Activated CD4-positive, alpha-beta T cell treated with anti-CD3 and anti-CD28 coated beads for 36 hours (primary cell): ENCODE data around the gene FBXO10. TPM values are rescaled to one million over a fixed set of nuclear protein-coding genes. Genes with fewer than 3 reads are reported as not detected.
A peak's percentile ranks its signal among the peaks of the same experiment; 100 is the strongest.

ENCODE experiments used
- ATAC-seq: fragments of 200-7000 bp; cut with Tn5 transposase; one replicate; pipeline ENCODE4 v1.10.0; 2021; ENCODE audit warnings: mild to moderate bottlenecking, moderate library complexity
- CTCF ChIA-PET: fragments of 350-600 bp; sonication (Branson Sonifier 250); formaldehyde crosslinking; loops from one replicate; lab custom pipeline; 2021; ENCODE audit warnings: antibody characterized with exemption; lab: Charles Lee
- POLR2A ChIA-PET: fragments of 350-600 bp; sonication (Branson Sonifier 250); formaldehyde crosslinking; loops from one replicate; lab custom pipeline; 2021; ENCODE audit warnings: antibody characterized with exemption, inconsistent platforms; lab: Charles Lee
- DNase-seq: peaks from one replicate; pipeline ENCODE4 v3.0.0-alpha.2; 2020
- H3K27ac Mint-ChIP-seq: one replicate; pipeline ENCODE4 v1.8.0; 2021; ENCODE audit warnings: mixed read lengths
- H3K27me3 Mint-ChIP-seq: one replicate; pipeline ENCODE4 v1.8.0; 2021; ENCODE audit warnings: mixed read lengths
- H3K36me3 Mint-ChIP-seq: one replicate; pipeline ENCODE4 v1.8.0; 2021; ENCODE audit warnings: low read depth, mixed read lengths
- H3K4me1 Mint-ChIP-seq: one replicate; pipeline ENCODE4 v1.8.0; 2021; ENCODE audit warnings: mixed read lengths
- H3K4me3 Mint-ChIP-seq: one replicate; pipeline ENCODE4 v1.8.0; 2021; ENCODE audit warnings: mild to moderate bottlenecking, moderate library complexity, mixed read lengths
- H3K9me3 Mint-ChIP-seq: one replicate; pipeline ENCODE4 v1.8.0; 2021; ENCODE audit warnings: low read depth, mixed read lengths
- intact Hi-C, 2 experiments: fragments of 100-400 bp; cut with DNase I in 1 of 2; cut with micrococcal nuclease in 1 of 2; formaldehyde crosslinking; loops; one replicate each; pipeline versions ENCODE4 v1.14.2 to v1.15.1; 2022 to 2024; cut with DNase I, micrococcal nuclease
- total RNA-seq, 2 experiments: library from RNA; stranded (reverse); gene quantifications; one replicate each; pipeline ENCODE4 v1.2.3, GENCODE V29; 2021

Gene FBXO10
- total RNA-seq, 2 experiments from 2014 or later: 2.6 TPM

DNA sequence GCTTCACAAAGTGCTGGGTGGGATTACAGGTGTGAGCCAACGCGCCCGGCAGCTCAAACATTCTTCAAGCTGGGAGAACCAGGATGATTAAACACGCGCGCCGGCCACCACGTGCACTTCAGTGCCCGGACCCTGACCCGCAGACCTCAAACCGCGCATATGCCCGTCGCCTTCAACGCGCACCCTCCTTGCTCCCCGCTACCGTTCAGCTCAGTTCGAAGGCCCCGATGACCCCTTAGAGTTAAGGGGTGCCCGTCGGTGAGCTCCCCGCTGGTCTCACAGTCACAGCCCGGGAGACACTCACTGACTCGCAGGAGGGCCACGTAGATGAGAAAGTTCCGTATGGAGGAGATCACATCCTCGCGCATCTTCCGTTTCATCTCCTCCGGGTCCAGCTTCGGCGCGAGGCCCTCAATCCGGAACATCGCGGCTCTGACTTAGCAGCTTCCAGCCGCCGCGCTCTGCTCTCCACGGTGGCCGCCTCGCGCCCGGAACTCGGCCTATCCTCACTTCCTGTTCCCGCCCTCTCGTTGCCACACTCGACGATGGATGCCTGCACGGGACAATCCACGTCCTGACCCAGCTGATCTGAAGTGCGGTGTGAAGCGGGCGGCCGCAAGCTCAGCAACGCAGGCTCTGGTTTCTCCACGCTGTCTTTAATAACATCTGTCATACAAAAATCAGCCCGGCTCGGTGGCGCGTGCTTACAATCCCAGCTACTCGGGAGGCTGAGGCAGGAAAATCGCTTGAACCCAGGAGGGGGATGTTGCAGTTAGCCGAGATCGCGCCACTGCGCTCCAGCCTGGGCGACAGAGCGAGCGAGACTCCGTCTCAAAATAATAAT lies 16.1 kb upstream of the FBXO10 start, which contains the start of gene TOMM5:
Gene TOMM5 (minus strand): TSS at position 490 of the 844 bp plus-strand sequence. CDS start 65 bp downstream, at position 425.
- intact Hi-C loops: loop anchor here (1.0 to 10.0 kb wide), 19 partner anchors 58 to 1192 kb away; partner anchors contain the start of genes FRMPD1 (in 2 of the 2), GRHPR (in 2 of the 2), POLR1E (in 2 of the 2) and TRMT10B (in 2 of the 2)
- Mint-ChIP-seq H3K9me3 (no peaks in the 10 kb centered on the region), H3K4me1 (peaks cover 32% of the 10 kb centered on the region), H3K27me3 (peaks cover 9% of the 10 kb centered on the region), H3K4me3 (peak within 1 kb of the TSS; percentile 100), H3K27ac (peak within 1 kb of the TSS; percentile 98), H3K36me3 (peaks cover 28% of the 10 kb centered on the region)
- ChIA-PET POLR2A (interaction anchor here (0.8 to 1.6 kb wide), 7 partner anchors 8 to 193 kb away, joined by 3 to 7 read pairs (median 4); partner anchors contain the start of genes EXOSC3 and FBXO10), CTCF (interaction anchor here (0.6 to 5.1 kb wide), 7 partner anchors 9 to 470 kb away, joined by 3 to 26 read pairs (median 4); partner anchors contain the start of gene FBXO10)
- DNase-seq: peak; percentile 96
- peak; percentile 95 for ATAC-seq

- ChIA-PET CTCF (no interaction called here), POLR2A (no interaction called here)
- peaks cover 62% of the 10 kb centered on the region for H3K36me3 Mint-ChIP-seq
- H3K27me3 Mint-ChIP-seq: no peaks in the 10 kb centered on the region
- DNase-seq: no peak
- H3K4me1 Mint-ChIP-seq: peaks cover 27% of the 10 kb centered on the region
- no peak overlapping the region for H3K27ac Mint-ChIP-seq
- ATAC-seq: no peak
- intact Hi-C loops: loop anchor here in 1 of 2 experiments (2.0 kb wide), 1 partner anchor 21 kb away; no protein-coding TSS in a partner anchor
- H3K4me3 Mint-ChIP-seq: no peak overlapping the region
- no peaks in the 10 kb centered on the region for H3K9me3 Mint-ChIP-seq
Measured at GRCh38 chr9:37587521-37587920, 11.3 kb upstream of the FBXO10 start.

- Mint-ChIP-seq H3K27me3 (no peaks in the 10 kb centered on the region), H3K9me3 (no peaks in the 10 kb centered on the region), H3K27ac (no peak overlapping the region), H3K4me3 (no peak overlapping the region), H3K36me3 (peaks cover 49% of the 10 kb centered on the region), H3K4me1 (peaks cover 10% of the 10 kb centered on the region)
- ChIA-PET CTCF (interaction anchor here (0.5 to 0.7 kb wide), 2 partner anchors 8 to 732 kb away, joined by 3 read pairs; partner anchors contain the start of gene TOMM5), POLR2A (interaction anchor here (0.6 kb wide), 1 partner anchor 9 kb away, joined by 4 read pairs; the partner anchor contains the start of gene TOMM5)
- intact Hi-C loops: loop anchor here in 1 of 2 experiments (2.0 kb wide), 1 partner anchor 163 kb away; no protein-coding TSS in a partner anchor
- DNase-seq: no peak
- ATAC-seq: no peak
Measured at GRCh38 chr9:37583522-37584121, 7.4 kb upstream of the FBXO10 start.

DNA sequence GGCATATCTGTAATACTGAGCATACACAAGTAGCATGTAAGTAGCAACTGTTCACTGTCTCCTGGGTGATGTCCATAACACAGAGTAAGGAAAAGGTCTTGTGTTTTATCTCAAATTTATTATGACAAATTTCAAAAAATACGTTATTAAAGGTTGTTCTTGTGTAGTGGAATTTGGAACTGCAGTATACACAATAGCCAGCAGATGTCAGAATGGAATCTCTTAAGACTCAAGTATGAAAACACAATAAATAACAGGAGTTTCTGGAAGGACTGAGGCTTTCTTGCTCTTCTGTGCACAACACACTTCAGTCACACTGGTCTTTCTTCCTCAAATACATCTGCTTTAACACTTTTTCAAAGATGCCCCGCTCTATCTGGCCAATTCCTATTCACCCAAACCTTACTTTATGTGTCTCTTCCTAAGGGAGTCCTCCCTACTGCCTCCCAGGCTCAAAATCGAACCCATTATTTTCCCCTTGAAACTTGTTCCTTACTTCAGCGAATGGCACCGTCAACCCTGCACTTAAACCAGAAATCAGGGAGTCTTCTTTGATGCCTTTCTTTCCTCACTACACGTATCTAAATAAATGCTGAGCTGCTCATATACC lies 6.5 kb upstream of the FBXO10 start:
- Mint-ChIP-seq H3K9me3 (no peaks in the 10 kb centered on the region), H3K36me3 (peaks cover 48% of the 10 kb centered on the region), H3K4me1 (peaks cover 7% of the 10 kb centered on the region), H3K27me3 (no peaks in the 10 kb centered on the region), H3K27ac (no peak overlapping the region), H3K4me3 (no peak overlapping the region)
- ATAC-seq: no peak
- ChIA-PET CTCF (interaction anchor here (1.8 kb wide), 1 partner anchor 167 kb away, joined by 4 read pairs; no protein-coding TSS in a partner anchor), POLR2A (no interaction called here)
- intact Hi-C loops: loop anchor here in 1 of 2 experiments (2.0 kb wide), 1 partner anchor 164 kb away; no protein-coding TSS in a partner anchor
- no peak for DNase-seq

DNA sequence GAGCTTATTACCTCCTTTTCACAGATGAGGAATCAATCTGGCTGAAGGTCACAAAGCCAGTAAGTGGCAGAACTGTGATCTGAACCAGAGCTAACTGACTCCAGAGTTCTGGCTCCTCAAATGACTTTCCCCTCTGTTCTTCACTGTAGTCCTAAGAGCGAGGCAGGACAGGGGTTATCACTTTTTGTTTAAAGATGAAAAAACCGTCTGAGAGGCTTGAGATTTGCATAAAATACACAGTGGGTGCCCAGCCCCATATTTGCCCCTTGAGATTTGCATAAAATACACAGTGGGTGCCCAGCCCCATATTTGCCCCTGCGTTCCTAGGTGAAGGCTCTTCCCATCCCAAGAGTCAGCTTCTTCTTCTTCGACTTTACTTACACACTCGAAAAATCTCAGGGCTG lies 667 bp downstream of the FBXO10 start:
- Mint-ChIP-seq H3K36me3 (peaks cover 23% of the 10 kb centered on the region), H3K9me3 (no peaks in the 10 kb centered on the region), H3K27me3 (no peaks in the 10 kb centered on the region), H3K27ac (no peak overlapping the region), H3K4me1 (peaks cover 17% of the 10 kb centered on the region), H3K4me3 (peak overlapping the region; percentile 59)
- DNase-seq: no peak
- CTCF ChIA-PET: interaction anchor here (1.2 to 3.2 kb wide), 3 partner anchors 9 to 112 kb away, joined by 3 to 26 read pairs (median 6); partner anchors contain the start of gene TOMM5
- intact Hi-C loops: loop anchor here (5.0 to 10.0 kb wide), 2 partner anchors 88 to 541 kb away; partner anchors contain the start of genes PAX5 (in 2 of the 2) and POLR1E (in 1 of the 2)
- peak; percentile 25 for ATAC-seq
- POLR2A ChIA-PET: interaction anchor here (1.4 to 2.4 kb wide), 2 partner anchors 14 to 17 kb away, joined by 3 to 6 read pairs; partner anchors contain the start of gene TOMM5

- intact Hi-C loops: loop anchor here (5.0 to 10.0 kb wide), 2 partner anchors 88 to 540 kb away; partner anchors contain the start of genes PAX5 (in 2 of the 2) and POLR1E (in 1 of the 2)
- no peaks in the 10 kb centered on the region for H3K27me3 Mint-ChIP-seq
- ATAC-seq (no peak), DNase-seq (no peak)
- no peaks in the 10 kb centered on the region for H3K9me3 Mint-ChIP-seq
- ChIA-PET CTCF (interaction anchor here (0.7 to 3.2 kb wide), 4 partner anchors 8 to 535 kb away, joined by 3 to 26 read pairs (median 4); partner anchors contain the start of gene TOMM5), POLR2A (interaction anchor here (0.6 to 1.4 kb wide), 2 partner anchors 9 to 15 kb away, joined by 3 to 4 read pairs; no protein-coding TSS in a partner anchor)
- H3K4me3 Mint-ChIP-seq: peak overlapping the region; percentile 59
- H3K4me1 Mint-ChIP-seq: peaks cover 17% of the 10 kb centered on the region
- H3K27ac Mint-ChIP-seq: no peak overlapping the region
- peaks cover 23% of the 10 kb centered on the region for H3K36me3 Mint-ChIP-seq
Measured at GRCh38 chr9:37575001-37575400, 1.2 kb downstream of the FBXO10 start.

DNA sequence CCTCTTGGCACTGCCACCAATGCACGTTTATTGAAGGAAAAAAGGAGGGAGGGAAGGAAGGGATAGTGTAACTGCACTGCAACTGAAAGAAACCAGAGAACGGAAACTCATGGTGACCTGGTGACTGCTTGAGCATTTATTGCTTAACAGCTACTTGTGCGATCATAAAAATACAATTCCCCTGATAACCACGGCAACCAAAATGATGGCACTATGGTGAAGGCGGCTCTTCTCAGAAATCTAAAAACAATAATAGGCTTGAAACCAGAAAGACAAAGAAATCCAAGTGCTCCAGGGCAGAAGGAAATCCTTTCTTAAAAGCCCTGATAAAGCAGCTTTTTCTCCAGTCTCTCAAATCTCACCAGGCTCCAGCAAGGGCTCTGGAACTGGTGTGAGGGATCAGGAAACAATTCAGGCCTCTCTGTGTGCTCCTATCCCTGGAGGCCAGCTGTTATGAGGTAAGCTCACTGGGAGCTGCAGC lies 1.9 kb downstream of the FBXO10 start:
- intact Hi-C loops: loop anchor here (10.0 kb wide), 1 partner anchor 539 kb away; the partner anchor contains the start of gene PAX5 (in 2 of the 2)
- ATAC-seq: no peak
- Mint-ChIP-seq H3K4me3 (no peak overlapping the region), H3K27me3 (no peaks in the 10 kb centered on the region), H3K36me3 (peaks cover 22% of the 10 kb centered on the region), H3K27ac (no peak overlapping the region), H3K4me1 (peaks cover 17% of the 10 kb centered on the region), H3K9me3 (no peaks in the 10 kb centered on the region)
- ChIA-PET CTCF (interaction anchor here (0.7 to 3.2 kb wide), 3 partner anchors 20 to 535 kb away, joined by 3 to 26 read pairs (median 3); partner anchors contain the start of gene TOMM5), POLR2A (interaction anchor here (0.6 kb wide), 1 partner anchor 10 kb away, joined by 4 read pairs; no protein-coding TSS in a partner anchor)
- no peak for DNase-seq

GRCh38 chr9:37571282-37571681 lies 4.9 kb downstream of the FBXO10 start:
- Mint-ChIP-seq H3K9me3 (no peaks in the 10 kb centered on the region), H3K4me1 (peaks cover 6% of the 10 kb centered on the region), H3K4me3 (no peak overlapping the region), H3K27ac (no peak overlapping the region), H3K27me3 (no peaks in the 10 kb centered on the region), H3K36me3 (peaks cover 14% of the 10 kb centered on the region)
- intact Hi-C loops: loop anchor here (10.0 kb wide), 1 partner anchor 536 kb away; the partner anchor contains the start of gene PAX5 (in 2 of the 2)
- DNase-seq (no peak), ATAC-seq (no peak)
- ChIA-PET POLR2A (no interaction called here), CTCF (no interaction called here)

DNA sequence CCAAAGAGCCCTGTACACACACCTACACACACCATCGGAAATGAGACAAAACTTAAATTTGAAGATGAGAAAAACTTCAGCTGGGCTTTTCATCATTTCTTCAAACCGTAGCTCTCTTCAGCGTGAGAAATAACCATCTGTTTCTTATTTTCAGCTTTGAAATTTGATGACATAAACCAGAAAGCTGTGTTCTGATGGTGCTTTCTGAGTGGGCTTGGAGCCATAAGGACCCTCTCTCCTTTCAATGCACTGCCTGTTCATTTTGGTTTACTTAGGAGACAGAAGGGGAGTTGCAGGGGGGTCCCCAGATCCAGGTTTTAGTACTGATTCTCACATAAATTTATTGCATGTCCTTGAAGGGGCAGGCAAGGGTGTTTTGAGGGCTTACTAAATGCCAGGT lies 9.5 kb downstream of the FBXO10 start:
- ATAC-seq: no peak
- Mint-ChIP-seq H3K27ac (no peak overlapping the region), H3K36me3 (peaks cover 29% of the 10 kb centered on the region), H3K27me3 (no peaks in the 10 kb centered on the region), H3K9me3 (peaks cover 9% of the 10 kb centered on the region), H3K4me3 (no peak overlapping the region), H3K4me1 (no peaks in the 10 kb centered on the region)
- CTCF ChIA-PET: interaction anchor here (1.0 kb wide), 1 partner anchor 9 kb away, joined by 6 read pairs; the partner anchor contains the start of gene FBXO10
- intact Hi-C loops: loop anchor here in 1 of 2 experiments (2.0 to 10.0 kb wide), 2 partner anchors 20 to 58 kb away; no protein-coding TSS in a partner anchor
- no peak for DNase-seq
- POLR2A ChIA-PET: interaction anchor here (0.6 kb wide), 1 partner anchor 19 kb away, joined by 8 read pairs; no protein-coding TSS in a partner anchor
